HEK293 (cell line): ENCODE measurements around the gene NXN.

Experiments
- EGR2 ChIP-seq: fragments of 450-650 bp; formaldehyde crosslinking; IDR thresholded peaks from 2 replicates; pipeline ENCODE4 v1.5.1; 2016; ENCODE audit warnings: low read depth, missing biosample characterization, missing genetic modification characterization
- KLF1 ChIP-seq: fragments of 450-650 bp; formaldehyde crosslinking; IDR thresholded peaks from 2 replicates; pipeline ENCODE4 v1.5.1; 2016; ENCODE audit warnings: missing biosample characterization, missing genetic modification characterization
- KLF16 ChIP-seq: fragments of 450-650 bp; formaldehyde crosslinking; IDR thresholded peaks from 2 replicates; pipeline ENCODE4 v1.5.1; 2017; ENCODE audit warnings: missing biosample characterization, missing genetic modification characterization
- YY2 ChIP-seq: fragments of 450-650 bp; formaldehyde crosslinking; IDR thresholded peaks from 2 replicates; pipeline ENCODE4 v1.5.1; 2016; ENCODE audit warnings: missing biosample characterization, missing genetic modification characterization
- ZNF114 ChIP-seq: fragments of 450-650 bp; formaldehyde crosslinking; IDR thresholded peaks from 2 replicates; pipeline ENCODE4 v1.5.0; 2017; ENCODE audit warnings: missing biosample characterization, missing genetic modification characterization
- ZNF174 ChIP-seq: fragments of 450-650 bp; formaldehyde crosslinking; IDR thresholded peaks from 2 replicates; pipeline ENCODE4 v1.5.0; 2017; ENCODE audit warnings: missing biosample characterization, mild to moderate bottlenecking, missing genetic modification characterization
- ZNF24 ChIP-seq: fragments of 450-650 bp; formaldehyde crosslinking; IDR thresholded peaks from 2 replicates; pipeline ENCODE4 v1.5.1; 2016; ENCODE audit warnings: missing biosample characterization, missing genetic modification characterization
- ZNF544 ChIP-seq: fragments of 450-650 bp; formaldehyde crosslinking; IDR thresholded peaks from 2 replicates; pipeline ENCODE4 v1.5.0; 2017; ENCODE audit warnings: missing biosample characterization, missing genetic modification characterization
- TF ChIP-seq, protein P1 (sequence below): fragments of 450-650 bp; formaldehyde crosslinking; IDR thresholded peaks from 2 replicates; pipeline ENCODE4 v1.5.1; 2016; ENCODE audit warnings: missing biosample characterization, missing genetic modification characterization
- TF ChIP-seq, protein P2 (sequence below): fragments of 450-650 bp; formaldehyde crosslinking; IDR thresholded peaks from 2 replicates; pipeline ENCODE4 v1.5.1; 2016; ENCODE audit warnings: missing biosample characterization, missing genetic modification characterization
- TF ChIP-seq, protein P3 (sequence below): fragments of 450-650 bp; formaldehyde crosslinking; IDR thresholded peaks from 2 replicates; pipeline ENCODE4 v1.5.1; 2016; ENCODE audit warnings: missing biosample characterization, missing genetic modification characterization
- TF ChIP-seq, protein P4 (sequence below): fragments of 450-650 bp; formaldehyde crosslinking; IDR thresholded peaks from 2 replicates; pipeline ENCODE4 v1.5.1; 2016; ENCODE audit warnings: missing biosample characterization, missing genetic modification characterization, low read depth

DNA sequence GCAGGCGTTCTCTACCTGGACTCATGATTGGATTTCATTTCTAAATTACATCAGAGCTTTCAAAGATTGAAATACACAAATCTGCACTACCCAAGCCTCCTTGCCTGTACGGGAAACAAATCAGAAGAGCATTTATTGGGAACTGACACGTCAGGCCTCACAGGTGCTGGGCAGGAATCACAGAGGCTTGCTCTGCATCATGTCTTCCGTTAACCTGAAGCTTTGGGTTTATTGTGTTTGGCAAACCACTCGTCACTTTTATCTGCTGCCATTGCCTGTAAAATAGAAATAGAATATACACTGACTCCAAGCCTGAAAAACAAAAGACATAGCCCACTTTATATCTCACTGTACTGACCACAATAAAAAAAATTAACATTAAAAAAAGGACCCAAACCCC, 219.6 kb downstream of the NXN start:
- TF ChIP-seq KLF16 (no peak), ZNF544 (tag by site-specific recombination) (no peak), ZNF24 (tag by site-specific recombination) (no peak), ZNF114 (tag by site-specific recombination) (no peak), KLF1 (no peak), EGR2 (tag by site-specific recombination) (no peak), ZNF174 (tag by site-specific recombination) (no peak), YY2 (tag by site-specific recombination) (no peak)
- TF ChIP-seq, protein P1, sequence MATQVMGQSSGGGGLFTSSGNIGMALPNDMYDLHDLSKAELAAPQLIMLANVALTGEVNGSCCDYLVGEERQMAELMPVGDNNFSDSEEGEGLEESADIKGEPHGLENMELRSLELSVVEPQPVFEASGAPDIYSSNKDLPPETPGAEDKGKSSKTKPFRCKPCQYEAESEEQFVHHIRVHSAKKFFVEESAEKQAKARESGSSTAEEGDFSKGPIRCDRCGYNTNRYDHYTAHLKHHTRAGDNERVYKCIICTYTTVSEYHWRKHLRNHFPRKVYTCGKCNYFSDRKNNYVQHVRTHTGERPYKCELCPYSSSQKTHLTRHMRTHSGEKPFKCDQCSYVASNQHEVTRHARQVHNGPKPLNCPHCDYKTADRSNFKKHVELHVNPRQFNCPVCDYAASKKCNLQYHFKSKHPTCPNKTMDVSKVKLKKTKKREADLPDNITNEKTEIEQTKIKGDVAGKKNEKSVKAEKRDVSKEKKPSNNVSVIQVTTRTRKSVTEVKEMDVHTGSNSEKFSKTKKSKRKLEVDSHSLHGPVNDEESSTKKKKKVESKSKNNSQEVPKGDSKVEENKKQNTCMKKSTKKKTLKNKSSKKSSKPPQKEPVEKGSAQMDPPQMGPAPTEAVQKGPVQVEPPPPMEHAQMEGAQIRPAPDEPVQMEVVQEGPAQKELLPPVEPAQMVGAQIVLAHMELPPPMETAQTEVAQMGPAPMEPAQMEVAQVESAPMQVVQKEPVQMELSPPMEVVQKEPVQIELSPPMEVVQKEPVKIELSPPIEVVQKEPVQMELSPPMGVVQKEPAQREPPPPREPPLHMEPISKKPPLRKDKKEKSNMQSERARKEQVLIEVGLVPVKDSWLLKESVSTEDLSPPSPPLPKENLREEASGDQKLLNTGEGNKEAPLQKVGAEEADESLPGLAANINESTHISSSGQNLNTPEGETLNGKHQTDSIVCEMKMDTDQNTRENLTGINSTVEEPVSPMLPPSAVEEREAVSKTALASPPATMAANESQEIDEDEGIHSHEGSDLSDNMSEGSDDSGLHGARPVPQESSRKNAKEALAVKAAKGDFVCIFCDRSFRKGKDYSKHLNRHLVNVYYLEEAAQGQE (tag by site-specific recombination): no peak
- TF ChIP-seq, protein P2, sequence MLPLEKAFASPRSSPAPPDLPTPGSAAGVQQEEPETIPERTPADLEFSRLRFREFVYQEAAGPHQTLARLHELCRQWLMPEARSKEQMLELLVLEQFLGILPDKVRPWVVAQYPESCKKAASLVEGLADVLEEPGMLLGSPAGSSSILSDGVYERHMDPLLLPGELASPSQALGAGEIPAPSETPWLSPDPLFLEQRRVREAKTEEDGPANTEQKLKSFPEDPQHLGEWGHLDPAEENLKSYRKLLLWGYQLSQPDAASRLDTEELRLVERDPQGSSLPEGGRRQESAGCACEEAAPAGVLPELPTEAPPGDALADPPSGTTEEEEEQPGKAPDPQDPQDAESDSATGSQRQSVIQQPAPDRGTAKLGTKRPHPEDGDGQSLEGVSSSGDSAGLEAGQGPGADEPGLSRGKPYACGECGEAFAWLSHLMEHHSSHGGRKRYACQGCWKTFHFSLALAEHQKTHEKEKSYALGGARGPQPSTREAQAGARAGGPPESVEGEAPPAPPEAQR: no peak
- TF ChIP-seq, protein P3, sequence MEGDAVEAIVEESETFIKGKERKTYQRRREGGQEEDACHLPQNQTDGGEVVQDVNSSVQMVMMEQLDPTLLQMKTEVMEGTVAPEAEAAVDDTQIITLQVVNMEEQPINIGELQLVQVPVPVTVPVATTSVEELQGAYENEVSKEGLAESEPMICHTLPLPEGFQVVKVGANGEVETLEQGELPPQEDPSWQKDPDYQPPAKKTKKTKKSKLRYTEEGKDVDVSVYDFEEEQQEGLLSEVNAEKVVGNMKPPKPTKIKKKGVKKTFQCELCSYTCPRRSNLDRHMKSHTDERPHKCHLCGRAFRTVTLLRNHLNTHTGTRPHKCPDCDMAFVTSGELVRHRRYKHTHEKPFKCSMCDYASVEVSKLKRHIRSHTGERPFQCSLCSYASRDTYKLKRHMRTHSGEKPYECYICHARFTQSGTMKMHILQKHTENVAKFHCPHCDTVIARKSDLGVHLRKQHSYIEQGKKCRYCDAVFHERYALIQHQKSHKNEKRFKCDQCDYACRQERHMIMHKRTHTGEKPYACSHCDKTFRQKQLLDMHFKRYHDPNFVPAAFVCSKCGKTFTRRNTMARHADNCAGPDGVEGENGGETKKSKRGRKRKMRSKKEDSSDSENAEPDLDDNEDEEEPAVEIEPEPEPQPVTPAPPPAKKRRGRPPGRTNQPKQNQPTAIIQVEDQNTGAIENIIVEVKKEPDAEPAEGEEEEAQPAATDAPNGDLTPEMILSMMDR: no peak
- TF ChIP-seq, protein P4, sequence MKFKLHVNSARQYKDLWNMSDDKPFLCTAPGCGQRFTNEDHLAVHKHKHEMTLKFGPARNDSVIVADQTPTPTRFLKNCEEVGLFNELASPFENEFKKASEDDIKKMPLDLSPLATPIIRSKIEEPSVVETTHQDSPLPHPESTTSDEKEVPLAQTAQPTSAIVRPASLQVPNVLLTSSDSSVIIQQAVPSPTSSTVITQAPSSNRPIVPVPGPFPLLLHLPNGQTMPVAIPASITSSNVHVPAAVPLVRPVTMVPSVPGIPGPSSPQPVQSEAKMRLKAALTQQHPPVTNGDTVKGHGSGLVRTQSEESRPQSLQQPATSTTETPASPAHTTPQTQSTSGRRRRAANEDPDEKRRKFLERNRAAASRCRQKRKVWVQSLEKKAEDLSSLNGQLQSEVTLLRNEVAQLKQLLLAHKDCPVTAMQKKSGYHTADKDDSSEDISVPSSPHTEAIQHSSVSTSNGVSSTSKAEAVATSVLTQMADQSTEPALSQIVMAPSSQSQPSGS: no peak
